Measurements from ENCODE around the gene PARP15. TPM values are rescaled to one million over a fixed set of nuclear protein-coding genes. Genes with fewer than 3 reads are reported as not detected.

PARP15 gene
- total RNA-seq, 1 donor from 2014 or later = 0.55 TPM

GRCh38 chr3:122553171-122553570, 24.3 kb upstream of the PARP15 start:
- Mint-ChIP-seq H3K9me3 (ENCODE audit: low read depth) (no peaks in the 10 kb centered on the region), H3K27me3 (no peaks in the 10 kb centered on the region), H3K4me3 (ENCODE audit: low read depth) (no peak overlapping the region), H3K4me1 (ENCODE audit: low read depth) (no peaks in the 10 kb centered on the region), H3K27ac (no peak overlapping the region), H3K36me3 (ENCODE audit: insufficient read depth) (peaks cover 8% of the 10 kb centered on the region)
- TF ChIP-seq, protein P1, sequence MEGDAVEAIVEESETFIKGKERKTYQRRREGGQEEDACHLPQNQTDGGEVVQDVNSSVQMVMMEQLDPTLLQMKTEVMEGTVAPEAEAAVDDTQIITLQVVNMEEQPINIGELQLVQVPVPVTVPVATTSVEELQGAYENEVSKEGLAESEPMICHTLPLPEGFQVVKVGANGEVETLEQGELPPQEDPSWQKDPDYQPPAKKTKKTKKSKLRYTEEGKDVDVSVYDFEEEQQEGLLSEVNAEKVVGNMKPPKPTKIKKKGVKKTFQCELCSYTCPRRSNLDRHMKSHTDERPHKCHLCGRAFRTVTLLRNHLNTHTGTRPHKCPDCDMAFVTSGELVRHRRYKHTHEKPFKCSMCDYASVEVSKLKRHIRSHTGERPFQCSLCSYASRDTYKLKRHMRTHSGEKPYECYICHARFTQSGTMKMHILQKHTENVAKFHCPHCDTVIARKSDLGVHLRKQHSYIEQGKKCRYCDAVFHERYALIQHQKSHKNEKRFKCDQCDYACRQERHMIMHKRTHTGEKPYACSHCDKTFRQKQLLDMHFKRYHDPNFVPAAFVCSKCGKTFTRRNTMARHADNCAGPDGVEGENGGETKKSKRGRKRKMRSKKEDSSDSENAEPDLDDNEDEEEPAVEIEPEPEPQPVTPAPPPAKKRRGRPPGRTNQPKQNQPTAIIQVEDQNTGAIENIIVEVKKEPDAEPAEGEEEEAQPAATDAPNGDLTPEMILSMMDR (IDR thresholded peaks at IDR 0.05; ENCODE audit: unreplicated experiment) = no peak
- DNase-seq (ENCODE audit: low spot score, unreplicated experiment) = no peak

DNA sequence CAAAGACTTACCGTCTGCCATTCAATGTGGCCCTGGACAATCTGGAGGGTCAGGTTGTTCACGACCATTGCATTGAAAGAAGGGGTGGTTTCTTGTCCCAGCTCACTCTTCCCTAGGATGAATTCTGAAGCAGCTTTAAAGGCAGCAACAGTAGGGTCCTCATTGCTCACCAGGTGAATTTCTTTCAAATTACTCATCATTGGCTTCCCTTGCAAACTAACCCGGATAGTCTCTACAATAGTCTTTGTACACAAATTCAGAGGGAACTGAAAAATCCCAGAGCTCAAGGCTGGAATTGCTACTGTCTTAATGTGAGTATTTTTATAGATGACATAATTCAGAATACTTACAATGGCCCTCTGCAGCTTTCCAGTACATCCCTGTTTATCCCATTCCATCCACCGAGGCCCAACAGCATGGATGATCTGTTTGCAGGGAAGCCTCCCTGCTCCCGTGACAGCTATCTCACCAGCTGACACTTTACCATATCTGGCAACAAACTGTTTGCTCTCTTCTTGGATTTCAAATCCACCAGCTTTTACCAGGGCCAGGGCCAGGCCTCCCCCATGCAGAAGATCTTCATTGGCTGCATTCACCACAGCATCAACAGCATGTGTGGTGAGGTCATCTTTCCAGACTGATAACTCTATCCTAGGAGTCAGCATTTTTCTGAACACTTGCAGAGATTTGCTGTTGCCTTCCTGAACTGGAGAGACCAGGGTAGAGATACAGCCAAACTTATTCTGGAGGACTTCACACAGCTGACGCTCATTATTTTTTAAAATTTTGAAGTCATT, 22.0 kb upstream of the PARP15 start:
- peaks cover 5% of the 10 kb centered on the region for H3K36me3 Mint-ChIP-seq (ENCODE audit: insufficient read depth)
- H3K9me3 Mint-ChIP-seq (ENCODE audit: low read depth) = no peaks in the 10 kb centered on the region
- H3K27me3 Mint-ChIP-seq = no peaks in the 10 kb centered on the region
- no peaks in the 10 kb centered on the region for H3K4me1 Mint-ChIP-seq (ENCODE audit: low read depth)
- no peak overlapping the region for H3K4me3 Mint-ChIP-seq (ENCODE audit: low read depth)
- DNase-seq (ENCODE audit: low spot score, unreplicated experiment) = no peak
- no peak overlapping the region for H3K27ac Mint-ChIP-seq
- TF ChIP-seq, protein P1 (IDR thresholded peaks at IDR 0.05; ENCODE audit: unreplicated experiment) = no peak

- Mint-ChIP-seq H3K9me3 (ENCODE audit: low read depth) (no peaks in the 10 kb centered on the region), H3K27me3 (no peaks in the 10 kb centered on the region), H3K4me3 (ENCODE audit: low read depth) (no peak overlapping the region), H3K4me1 (ENCODE audit: low read depth) (no peaks in the 10 kb centered on the region), H3K27ac (no peak overlapping the region), H3K36me3 (ENCODE audit: insufficient read depth) (peaks cover 4% of the 10 kb centered on the region)
- no peak for DNase-seq (ENCODE audit: low spot score, unreplicated experiment)
- TF ChIP-seq, protein P1 (IDR thresholded peaks at IDR 0.05; ENCODE audit: unreplicated experiment) = no peak
Measured at GRCh38 chr3:122557356-122557755, 20.1 kb upstream of the PARP15 start.

DNA sequence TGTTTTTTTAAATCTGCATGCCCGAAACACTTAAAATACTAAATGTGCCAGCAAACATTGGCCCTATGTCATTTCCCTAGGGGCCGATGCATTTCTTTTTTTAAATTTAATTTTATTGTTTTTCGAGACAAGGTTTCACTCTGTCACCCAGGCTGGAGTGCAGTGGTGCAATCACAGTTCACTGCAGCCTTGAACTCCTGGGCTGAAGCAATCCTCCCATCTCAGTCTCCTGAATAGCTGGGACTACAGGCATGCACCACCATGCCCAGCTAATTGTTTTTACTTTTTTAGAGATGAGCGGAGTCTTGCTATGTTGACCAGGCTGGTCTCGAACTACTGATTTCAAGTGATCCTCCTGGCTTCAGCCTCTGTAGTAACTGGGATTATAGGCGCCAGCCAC, 18.8 kb upstream of the PARP15 start:
- TF ChIP-seq, protein P1 (IDR thresholded peaks at IDR 0.05; ENCODE audit: unreplicated experiment) = no peak
- Mint-ChIP-seq H3K4me1 (ENCODE audit: low read depth) (peaks cover 2% of the 10 kb centered on the region), H3K36me3 (ENCODE audit: insufficient read depth) (peaks cover 2% of the 10 kb centered on the region), H3K27me3 (no peaks in the 10 kb centered on the region), H3K27ac (no peak overlapping the region), H3K4me3 (ENCODE audit: low read depth) (no peak overlapping the region), H3K9me3 (ENCODE audit: low read depth) (no peaks in the 10 kb centered on the region)
- DNase-seq (ENCODE audit: low spot score, unreplicated experiment) = no peak

GRCh38 chr3:122559906-122560305, 17.5 kb upstream of the PARP15 start:
- Mint-ChIP-seq H3K9me3 (ENCODE audit: low read depth) (no peaks in the 10 kb centered on the region), H3K36me3 (ENCODE audit: insufficient read depth) (peaks cover 2% of the 10 kb centered on the region), H3K4me1 (ENCODE audit: low read depth) (peaks cover 7% of the 10 kb centered on the region), H3K27me3 (no peaks in the 10 kb centered on the region), H3K27ac (no peak overlapping the region), H3K4me3 (ENCODE audit: low read depth) (no peak overlapping the region)
- DNase-seq (ENCODE audit: low spot score, unreplicated experiment) = no peak
- TF ChIP-seq, protein P1 (IDR thresholded peaks at IDR 0.05; ENCODE audit: unreplicated experiment) = no peak

All from progenitor cell of endocrine pancreas (in vitro differentiated cells).